Measurements from ENCODE around the gene UBFD1. TPM values are rescaled to one million over a fixed set of nuclear protein-coding genes. Genes with fewer than 3 reads are reported as not detected.

UBFD1 gene
- total and polyA plus RNA-seq, 2 of the 8 experiments (the other 6 are each of a cell fraction or from before 2014, with no cell fraction given), result 66.3 to 106 TPM

DNA sequence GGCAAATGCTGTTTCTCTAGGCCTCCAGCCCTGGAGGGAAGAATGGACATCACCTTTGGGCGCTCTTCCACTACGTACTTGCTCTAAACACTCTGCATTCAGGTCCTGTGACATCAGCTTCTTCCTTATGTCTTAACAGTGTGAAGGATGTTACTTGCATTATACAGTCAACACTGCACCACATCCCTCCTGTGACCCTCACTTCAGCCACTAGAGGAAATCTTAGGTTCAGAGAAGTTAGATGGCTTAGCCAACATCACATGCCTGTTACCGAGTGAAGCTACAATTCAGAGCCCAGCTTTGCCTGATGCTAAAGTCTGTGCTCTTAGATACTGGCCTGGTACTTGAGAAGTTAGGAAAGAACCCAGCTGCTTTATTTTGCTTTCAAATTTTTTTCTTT lies 18.3 kb downstream of the UBFD1 start:
- Histone ChIP-seq H3K4ac (replicated peaks; ENCODE audit: insufficient read length, low read depth, low read length) (no peak overlapping the region), H3K79me1 (ENCODE audit: low read depth, low read length) (no peaks in the 10 kb centered on the region; the same call in 1 of the 2 replicates), H3K4me1 (replicated peaks in 1 of 4; ENCODE audit: control insufficient read depth in 3 of 4, insufficient read depth in 4 of 4, low read length in 3 of 4) (no peaks in the 10 kb centered on the region), H4K91ac (replicated peaks; ENCODE audit: insufficient read length, low read length) (no peak overlapping the region), H2BK15ac (ENCODE audit: low read length) (no peak overlapping the region), H3K4me3 (ENCODE audit: extremely low read depth in 1 of 4, insufficient read depth in 2 of 4, low read depth in 3 of 4, low read length in 4 of 4) (no peak overlapping the region), H2AFZ (ENCODE audit: low read length) (no peak overlapping the region), H2BK20ac (ENCODE audit: low read length) (no peak overlapping the region), H3K23me2 (ENCODE audit: low read depth, low read length) (no peaks in the 10 kb centered on the region), H3K23ac (ENCODE audit: insufficient read length) (no peak overlapping the region), H2BK12ac (ENCODE audit: low read depth, low read length) (no peak overlapping the region), H3K4me2 (ENCODE audit: insufficient read depth in 1 of 2, low read depth in 2 of 2, low read length in 2 of 2) (no peak overlapping the region), H4K20me1 (replicated peaks in 1 of 2; ENCODE audit: control insufficient read depth in 1 of 2, insufficient read depth in 2 of 2, low read length in 2 of 2) (peaks cover 2 to 9% of the 10 kb centered on the region in 2 experiments), H4K5ac (ENCODE audit: insufficient read length, low read depth, low read length) (no peak overlapping the region), H3K27ac (ENCODE audit: low read depth, low read length) (no peak overlapping the region), H3K18ac (ENCODE audit: extremely low read depth, low read length) (no peak overlapping the region), H3K27me3 (replicated peaks in 1 of 4; ENCODE audit: control insufficient read depth in 3 of 4, extremely low read depth in 1 of 4, insufficient read depth in 3 of 4, low read length in 3 of 4) (no peaks in the 10 kb centered on the region), H4K8ac (ENCODE audit: extremely low read depth, insufficient read depth, low read length) (no peak overlapping the region), H3K14ac (ENCODE audit: insufficient read length) (no peak overlapping the region), H2BK5ac (ENCODE audit: low read depth, low read length) (no peak overlapping the region), H3K56ac (replicated peaks; ENCODE audit: insufficient read length, low read depth, low read length) (no peak overlapping the region), H3K36me3 (ENCODE audit: control insufficient read depth in 2 of 4, insufficient read depth in 4 of 4, low read length in 3 of 4) (peaks cover 14 to 37% (median 23%) of the 10 kb centered on the region in 4 experiments; a peak in 7 of 8 replicates), H3K9ac (replicated peaks in 1 of 4; ENCODE audit: extremely low read depth in 1 of 4, low read depth in 3 of 4, low read length in 3 of 4) (no peak overlapping the region), H3K9me3 (ENCODE audit: insufficient read depth in 2 of 2, low read depth in 1 of 2, low read length in 1 of 2) (no peaks in the 10 kb centered on the region), H3K79me2 (ENCODE audit: control insufficient read depth in 1 of 2, insufficient read depth in 2 of 2, low read length in 2 of 2) (no peaks in the 10 kb centered on the region), H2BK120ac (replicated peaks; ENCODE audit: low read depth, low read length) (no peak overlapping the region), H2AK5ac (ENCODE audit: low read depth, low read length) (no peak overlapping the region)
- TF ChIP-seq YY1 (IDR thresholded peaks at IDR 0.05; ENCODE audit: low read depth, low read length) (no peak), NANOG (IDR thresholded peaks at IDR 0.05; ENCODE audit: insufficient read depth, low read depth, low read length, poor library complexity, severe bottlenecking) (no peak), CTCF (IDR thresholded peaks at IDR 0.05; ENCODE audit: control extremely low read depth in 1 of 3, insufficient read depth in 1 of 3, low read depth in 1 of 3, low read length in 3 of 3) (peak in 1 of 3 experiments; percentile 28; a peak in 1 of 4 replicates), NRF1 (IDR thresholded peaks at IDR 0.05; ENCODE audit: low read depth, low read length) (no peak)
- TF ChIP-seq, protein P1, sequence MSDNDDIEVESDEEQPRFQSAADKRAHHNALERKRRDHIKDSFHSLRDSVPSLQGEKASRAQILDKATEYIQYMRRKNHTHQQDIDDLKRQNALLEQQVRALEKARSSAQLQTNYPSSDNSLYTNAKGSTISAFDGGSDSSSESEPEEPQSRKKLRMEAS (IDR thresholded peaks at IDR 0.05), result no peak
- POLR2A ChIA-PET (ENCODE audit: partially characterized antibody), result interaction anchor here (0.6 to 3.0 kb wide), 12 partner anchors 9 to 212 kb away, joined by 3 to 15 read pairs (median 4); partner anchors contain the start of genes DCTN5, EARS2, PALB2 and UBFD1
- 88% methylated on average over 3 of the region's 3 CpGs; no CpG with 5 or more reads in 1 of the 2 experiments for WGBS, 2 experiments (ENCODE audit: extremely low coverage in 1 of 2, insufficient coverage in 1 of 2, insufficient read length in 1 of 2, insufficient replicate concordance in 2 of 2, low coverage in 1 of 2, low lambda C conversion rate in 2 of 2, missing lambda C conversion rate in 1 of 2)
- FAIRE-seq (no peak), DNase-seq (ENCODE audit: low read depth in 1 of 2, low spot score in 2 of 2) (no peak)
- CTCF ChIA-PET (ENCODE audit: partially characterized antibody), result interaction anchor here (0.6 to 2.2 kb wide), 5 partner anchors 17 to 1582 kb away, joined by 3 to 8 read pairs (median 4); no protein-coding TSS in a partner anchor

Data from H1 (cell line).